GM12891 (cell line): Measurements from ENCODE around the gene HDAC11.

Source experiments
- POLR2A ChIP-seq: IDR thresholded peaks from 2 replicates; pipeline ENCODE4 v1.6.1; 2011; ENCODE audit warnings: low read depth, low read length, control low read depth
- POLR2AphosphoS5 ChIP-seq: IDR thresholded peaks from 2 replicates; pipeline ENCODE4 v1.6.1; 2011; ENCODE audit warnings: low read depth, low read length, control low read depth
- SPI1 ChIP-seq: IDR thresholded peaks from 2 replicates; pipeline ENCODE4 v1.6.1; 2011; ENCODE audit warnings: low read depth, low read length, control low read depth
- TAF1 ChIP-seq: IDR thresholded peaks from 2 replicates; pipeline ENCODE4 v1.6.1; 2011; ENCODE audit warnings: low read depth, low read length, control low read depth

GRCh38 chr3:13541691-13542090 is 61.6 kb downstream of the HDAC11 start:
- TF ChIP-seq POLR2AphosphoS5, result no peak
- TF ChIP-seq POLR2A, result no peak
- no peak for TF ChIP-seq TAF1
- no peak for TF ChIP-seq SPI1
